Spleen (tissue), 11 donors: Measurements from ENCODE around the gene POLR2J. TPM values are rescaled to one million over a fixed set of nuclear protein-coding genes. Genes with fewer than 3 reads are reported as not detected.
"Not testable (repeated sequence)": the region's sequence is repeated elsewhere in the genome, so short reads cannot be mapped to it uniquely, and the experiment has no call there.

Source experiments
- DNase-seq: peaks from one replicate; pipeline ENCODE4 v3.0.0-alpha.2; 2020
- H3K27ac ChIP-seq, 8 donors: fragments of 200-600 bp; sonication (generic) in 7 of 8; 1 replicate in 4 of 8; 2 replicates in 4 of 8; pipeline versions ENCODE4 v1.5.0 to v1.8.0; 2016 to 2021; ENCODE audit warnings: inconsistent platforms in 4 of 8, mild to moderate bottlenecking in 4 of 8, moderate library complexity in 1 of 8
- H3K27me3 ChIP-seq, 7 donors: fragments of 200-600 bp; sonication (generic) in 6 of 7; replicated peaks in 1 of 7; 1 replicate in 4 of 7; 2 replicates in 3 of 7; pipeline versions ENCODE4 v1.5.0 to v1.8.0; 2016 to 2021; ENCODE audit warnings: inconsistent platforms in 3 of 7, mild to moderate bottlenecking in 1 of 7
- H3K36me3 ChIP-seq, 6 donors: fragments of 200-600 bp; sonication (generic) in 5 of 6; 1 replicate in 4 of 6; 2 replicates in 2 of 6; pipeline versions ENCODE4 v1.5.0 to v1.8.0; 2016 to 2021; ENCODE audit warnings: inconsistent platforms in 2 of 6
- H3K4me1 ChIP-seq, 6 donors: fragments of 200-600 bp; sonication (generic) in 5 of 6; 1 replicate in 3 of 6; 2 replicates in 3 of 6; pipeline versions ENCODE4 v1.5.0 to v1.8.0; 2016 to 2021; ENCODE audit warnings: inconsistent platforms in 3 of 6
- H3K4me3 ChIP-seq, 8 donors: fragments of 200-600 bp; sonication (generic) in 7 of 8; 1 replicate in 4 of 8; 2 replicates in 4 of 8; pipeline versions ENCODE4 v1.5.0 to v1.8.0; 2016 to 2021; ENCODE audit warnings: inconsistent platforms in 4 of 8, mild to moderate bottlenecking in 4 of 8, moderate library complexity in 2 of 8
- H3K9me3 ChIP-seq, 8 donors: fragments of 200-600 bp; sonication (generic) in 7 of 8; 1 replicate in 4 of 8; 2 replicates in 4 of 8; pipeline versions ENCODE4 v1.5.0 to v1.8.0; 2016 to 2021; ENCODE audit warnings: inconsistent platforms in 4 of 8
- CTCF ChIP-seq, 11 experiments: fragments of 200-600 bp in 7 of 11; fragments of 450-650 bp in 4 of 11; sonication (generic) in 4 of 11; IDR thresholded peaks in 8 of 11; conservative IDR thresholded peaks in 3 of 11; 1 replicate in 7 of 11; 2 replicates in 4 of 11; pipeline versions ENCODE4 v1.4.0 to v1.8.0; 2016 to 2021; ENCODE audit warnings: antibody characterized with exemption in 11 of 11, inconsistent platforms in 4 of 11, mild to moderate bottlenecking in 1 of 11
- POLR2A ChIP-seq, 3 donors: fragments of 450-650 bp; IDR thresholded peaks; one replicate each; pipeline ENCODE4 v1.5.1; 2017; ENCODE audit warnings: antibody characterized with exemption in 3 of 3, mild to moderate bottlenecking in 1 of 3
- POLR2AphosphoS5 ChIP-seq, 3 donors: sonication (generic); formaldehyde crosslinking; IDR thresholded peaks; one replicate each; pipeline ENCODE4 v1.5.1; 2017; ENCODE audit warnings: antibody characterized with exemption in 3 of 3
- WGBS, 5 donors: extraction: QIAGEN DNeasy Blood & Tissue Kit in 3 of 5; methylation state at CpG; one replicate each; pipeline versions ENCODE4 v1.1.5 to v1.1.7; 2013 to 2018; 5-methylcytosine and 5-hydroxymethylcytosine counted together
- intact Hi-C: fragments of 100-400 bp; cut with DNase I; formaldehyde crosslinking; loops from one replicate; pipeline ENCODE4 v1.15.0; 2023; ENCODE audit warnings: low total_unique reads
- polyA plus RNA-seq, 3 donors: library from polyadenylated mRNA; stranded (reverse); fragments of 200-250 nt; gene quantifications; one replicate each; pipeline ENCODE4 v1.2.1, GENCODE V29; 2013
- total RNA-seq, 7 donors: library from RNA; depleted of rRNA in 3 of 7; stranded (reverse); fragments of >200 nt in 3 of 7; fragmentation: NEBNext Ultra II Directional in 4 of 7; extraction: Animal tissue kit (Norgen Biotek cat#: 25700) in 4 of 7; gene quantifications; one replicate each; pipeline versions ENCODE4 v1.1.0 to v1.2.1, GENCODE V29; 2016 to 2021
- donor health status: healthy with polysubstance abuse.
- donor health status: DM: no; HTN: no; CAD: no; lungs with moderate emphysema.
- donor health status: DM: no; HTN: no; CAD: no.
- donor health status: Bipolar disorder and iron deficiency.
- donor health status: healthy.
- donor health status: DM: no; HTN: no; CAD: no.
- donor health status: DM: yes; HTN: yes; CAD: no.

POLR2J gene
- total and polyA plus RNA-seq, 10 donors: 8.4 to 98.8 (median 32.2) TPM

GRCh38 chr7:102474116-102474515, 4.6 kb downstream of the POLR2J start:
- Histone ChIP-seq H3K36me3 (peaks cover 0 to 65% (median 29%) of the 10 kb centered on the region in 6 donors), H3K4me1 (peaks cover 0 to 15% (median 3%) of the 10 kb centered on the region in 6 donors)
- H3K27me3 ChIP-seq, H3K27ac ChIP-seq, H3K9me3 ChIP-seq, H3K4me3 ChIP-seq, intact Hi-C loops: not testable (repeated sequence)
- WGBS, 5 donors: 81 to 96% (median 88%) methylated on average over 5 to 11 of the region's 14 CpGs; no CpG with 5 or more reads in 1 of the 5 donors
- DNase-seq: peak; percentile 56

- peaks cover 0 to 72% (median 33%) of the 10 kb centered on the region in 6 donors for H3K36me3 ChIP-seq
- no peak overlapping the region for H3K27ac ChIP-seq
These were observed 5.3 kb downstream of the POLR2J start for GRCh38 chr7:102473271-102473991.

GRCh38 chr7:102472126-102473041, 6.3 kb downstream of the POLR2J start:
- TF ChIP-seq POLR2A (IDR thresholded peaks at IDR 0.05) (no peak), POLR2AphosphoS5 (IDR thresholded peaks at IDR 0.05) (peak in 2 of 3 donors; percentile 26 to 61), CTCF (IDR thresholded peaks at IDR 0.05 in 8 of 11, conservative IDR thresholded peaks at IDR 0.05 in 3 of 11) (no peak)
- Histone ChIP-seq H3K4me1 (peaks cover 0 to 30% (median 3%) of the 10 kb centered on the region in 6 donors), H3K27ac (no peak overlapping the region), H3K27me3 (no peaks in the 10 kb centered on the region), H3K36me3 (peaks cover 0 to 83% (median 40%) of the 10 kb centered on the region in 6 donors), H3K9me3 (no peaks in the 10 kb centered on the region), H3K4me3 (no peak overlapping the region)
- DNase-seq: peak; percentile 78
- WGBS, 5 donors: 80 to 87% (median 82%) methylated on average over 12 to 31 of the region's 31 CpGs
- intact Hi-C loops: no loop called here

More at GRCh38 chr7:102473271-102473991, 5.3 kb downstream of the POLR2J start:
- 78 to 91% (median 86%) methylated on average over 19 to 23 of the region's 23 CpGs for WGBS, 5 donors
- H3K9me3 ChIP-seq: no peaks in the 10 kb centered on the region
- no peak overlapping the region for H3K4me3 ChIP-seq
- no peak for TF ChIP-seq POLR2A (IDR thresholded peaks at IDR 0.05)
- intact Hi-C loops: no loop called here
- H3K27me3 ChIP-seq: no peaks in the 10 kb centered on the region
- H3K4me1 ChIP-seq: peaks cover 0 to 22% (median 3%) of the 10 kb centered on the region in 6 donors
- DNase-seq: peak; percentile 70

GRCh38 chr7:102471791-102472125, 7.0 kb downstream of the POLR2J start:
- Histone ChIP-seq H3K36me3 (peaks cover 0 to 85% (median 40%) of the 10 kb centered on the region in 6 donors), H3K9me3 (no peaks in the 10 kb centered on the region), H3K27me3 (no peaks in the 10 kb centered on the region), H3K4me1 (peaks cover 0 to 36% (median 4%) of the 10 kb centered on the region in 6 donors), H3K27ac (no peak overlapping the region), H3K4me3 (no peak overlapping the region)
- WGBS, 5 donors: 70 to 93% (median 86%) methylated on average over 4 to 6 of the region's 6 CpGs
- peak; percentile 68 for DNase-seq
- intact Hi-C loops: no loop called here
- TF ChIP-seq POLR2AphosphoS5 (IDR thresholded peaks at IDR 0.05) (no peak), POLR2A (IDR thresholded peaks at IDR 0.05) (no peak), CTCF (IDR thresholded peaks at IDR 0.05 in 8 of 11, conservative IDR thresholded peaks at IDR 0.05 in 3 of 11) (no peak)
